GM21529 (cell line): Measurements from ENCODE around the gene OSBPL3.

ENCODE experiments used
- ATAC-seq: cut with Tn5 transposase; IDR thresholded peaks from one replicate; pipeline ENCODE4 v1.9.1; 2021; ENCODE audit not compliant: unreplicated experiment

The OSBPL3 gene

GRCh38 chr7:24835643-24836042 is 144.3 kb downstream of the OSBPL3 start:
- peak; percentile 10 for ATAC-seq

- ATAC-seq: peak; percentile 51
Observed at GRCh38 chr7:24834128-24834798, 145.7 kb downstream of the OSBPL3 start.

GRCh38 chr7:24833549-24833948 is 146.4 kb downstream of the OSBPL3 start:
- no peak for ATAC-seq

GRCh38 chr7:24831240-24831639 is 148.7 kb downstream of the OSBPL3 start:
- no peak for ATAC-seq

GRCh38 chr7:24830440-24831050 is 149.4 kb downstream of the OSBPL3 start:
- no peak for ATAC-seq

- no peak for ATAC-seq
Observed at GRCh38 chr7:24829787-24830186, 150.2 kb downstream of the OSBPL3 start.

GRCh38 chr7:24828891-24829661 is 150.9 kb downstream of the OSBPL3 start:
- ATAC-seq: no peak

- ATAC-seq: no peak
Observed at GRCh38 chr7:24827589-24827988, 152.4 kb downstream of the OSBPL3 start.

GRCh38 chr7:24827027-24827426 is 153.0 kb downstream of the OSBPL3 start:
- ATAC-seq: no peak

- ATAC-seq: no peak
Observed at GRCh38 chr7:24826662-24827020, 153.3 kb downstream of the OSBPL3 start.

GRCh38 chr7:24825931-24826661 is 153.9 kb downstream of the OSBPL3 start:
- no peak for ATAC-seq

- no peak for ATAC-seq
Observed at GRCh38 chr7:24825381-24825794, 154.6 kb downstream of the OSBPL3 start.

- ATAC-seq: no peak
Observed at GRCh38 chr7:24824896-24825295, 155.1 kb downstream of the OSBPL3 start.

- no peak for ATAC-seq
Observed at GRCh38 chr7:24824400-24824799, 155.6 kb downstream of the OSBPL3 start.

GRCh38 chr7:24821754-24822054 is 158.3 kb downstream of the OSBPL3 start:
- no peak for ATAC-seq

- ATAC-seq: peak; percentile 80
Observed at GRCh38 chr7:24821045-24821753, 158.8 kb downstream of the OSBPL3 start.

GRCh38 chr7:24820730-24821044 is 159.3 kb downstream of the OSBPL3 start:
- no peak for ATAC-seq

- peak; percentile 56 for ATAC-seq
Observed at GRCh38 chr7:24819916-24820689, 159.9 kb downstream of the OSBPL3 start.

GRCh38 chr7:24817339-24817738 is 162.6 kb downstream of the OSBPL3 start:
- no peak for ATAC-seq

- ATAC-seq: no peak
Observed at GRCh38 chr7:24816868-24817267, 163.1 kb downstream of the OSBPL3 start.
